Esophagus squamous epithelium (tissue), 5 donors: ENCODE data around the gene BBS9. TPM values are rescaled to one million over a fixed set of nuclear protein-coding genes. Genes with fewer than 3 reads are reported as not detected.

Experiments used
- DNase-seq: peaks from one replicate; lab custom pipeline; 2025; lab: John Stamatoyannopoulos, UW
- H3K27ac ChIP-seq, 4 donors: fragments of 200-600 bp; sonication (generic); one replicate each; pipeline ENCODE4 v1.5.1; 2016 to 2019; ENCODE audit warnings: mild to moderate bottlenecking in 1 of 4
- H3K27me3 ChIP-seq, 4 donors: fragments of 200-600 bp; sonication (generic); 1 replicate in 3 of 4; 2 replicates in 1 of 4; pipeline versions ENCODE4 v1.5.1 to v1.6.0; 2017 to 2021; ENCODE audit warnings: antibody characterized with exemption in 1 of 4
- H3K36me3 ChIP-seq, 3 donors: fragments of 200-600 bp; sonication (generic); one replicate each; pipeline ENCODE4 v1.5.1; 2016 to 2019
- H3K4me1 ChIP-seq, 3 donors: fragments of 200-600 bp; sonication (generic); one replicate each; pipeline ENCODE4 v1.5.1; 2017 to 2019
- H3K4me3 ChIP-seq, 4 donors: fragments of 200-600 bp; sonication (generic); 1 replicate in 3 of 4; 2 replicates in 1 of 4; pipeline ENCODE4 v1.5.1; 2016 to 2019; ENCODE audit warnings: mild to moderate bottlenecking in 2 of 4, moderate library complexity in 1 of 4
- H3K9me3 ChIP-seq, 3 donors: fragments of 200-600 bp; sonication (generic); one replicate each; pipeline ENCODE4 v1.5.1; 2016 to 2019
- POLR2A ChIP-seq, 4 donors: fragments of 450-650 bp; IDR thresholded peaks; one replicate each; pipeline ENCODE4 v1.6.1; 2017; ENCODE audit warnings: antibody characterized with exemption in 4 of 4, mild to moderate bottlenecking in 4 of 4, moderate library complexity in 3 of 4
- WGBS, 2 donors: methylation state at CpG; one replicate each; pipeline ENCODE4 v1.1.5; 2018; 5-methylcytosine and 5-hydroxymethylcytosine counted together
- intact Hi-C: fragments of 100-400 bp; cut with DNase I; formaldehyde crosslinking; loops from one replicate; pipeline ENCODE4 v1.15.0; 2022
- small RNA-seq, 4 donors: library from RNA; depleted of rRNA; stranded (forward); fragments of <200 nt; gene quantifications; one replicate each; pipeline ENCODE3, GENCODE V24; 2016
- total RNA-seq, 4 donors: library from RNA; depleted of rRNA; stranded (reverse); fragments of >200 nt; gene quantifications; one replicate each; pipeline ENCODE4 v1.1.0, GENCODE V29; 2016
- TF ChIP-seq, protein P1 (sequence below), 6 experiments: fragments of 450-650 bp in 4 of 6; fragments of 200-600 bp in 2 of 6; sonication (generic) in 2 of 6; IDR thresholded peaks; one replicate each; pipeline ENCODE4 v1.5.1; 2016 to 2019; ENCODE audit warnings: antibody characterized with exemption in 6 of 6, mild to moderate bottlenecking in 4 of 6, moderate library complexity in 4 of 6
- donor health status: DM: yes; HTN: yes; CAD: no.

The BBS9 gene
- total RNA-seq, 4 donors from 2014 or later, result 4.8 to 16.8 (median 7.6) TPM

DNA sequence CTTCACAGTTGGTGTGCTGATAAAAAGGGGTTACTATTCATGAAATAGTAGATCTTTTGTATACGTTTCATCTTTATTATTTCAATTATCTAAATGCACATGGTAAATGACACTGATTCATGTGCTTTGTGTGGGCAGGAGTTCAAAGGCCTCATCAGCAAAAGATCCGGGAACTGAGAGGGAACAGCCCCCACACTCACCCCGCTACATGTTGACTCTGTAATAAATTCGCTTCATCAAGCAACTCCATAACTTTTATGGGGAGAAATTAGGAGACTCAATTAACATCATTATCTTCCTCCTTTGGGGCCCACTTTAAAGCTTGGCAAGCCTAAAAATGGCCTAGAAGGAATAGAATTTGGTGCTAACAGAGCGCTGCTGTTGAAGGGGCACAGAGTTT lies 525.3 kb downstream of the BBS9 start:
- TF ChIP-seq, protein P1, sequence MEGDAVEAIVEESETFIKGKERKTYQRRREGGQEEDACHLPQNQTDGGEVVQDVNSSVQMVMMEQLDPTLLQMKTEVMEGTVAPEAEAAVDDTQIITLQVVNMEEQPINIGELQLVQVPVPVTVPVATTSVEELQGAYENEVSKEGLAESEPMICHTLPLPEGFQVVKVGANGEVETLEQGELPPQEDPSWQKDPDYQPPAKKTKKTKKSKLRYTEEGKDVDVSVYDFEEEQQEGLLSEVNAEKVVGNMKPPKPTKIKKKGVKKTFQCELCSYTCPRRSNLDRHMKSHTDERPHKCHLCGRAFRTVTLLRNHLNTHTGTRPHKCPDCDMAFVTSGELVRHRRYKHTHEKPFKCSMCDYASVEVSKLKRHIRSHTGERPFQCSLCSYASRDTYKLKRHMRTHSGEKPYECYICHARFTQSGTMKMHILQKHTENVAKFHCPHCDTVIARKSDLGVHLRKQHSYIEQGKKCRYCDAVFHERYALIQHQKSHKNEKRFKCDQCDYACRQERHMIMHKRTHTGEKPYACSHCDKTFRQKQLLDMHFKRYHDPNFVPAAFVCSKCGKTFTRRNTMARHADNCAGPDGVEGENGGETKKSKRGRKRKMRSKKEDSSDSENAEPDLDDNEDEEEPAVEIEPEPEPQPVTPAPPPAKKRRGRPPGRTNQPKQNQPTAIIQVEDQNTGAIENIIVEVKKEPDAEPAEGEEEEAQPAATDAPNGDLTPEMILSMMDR (IDR thresholded peaks at IDR 0.05), result no peak
- no peak for TF ChIP-seq POLR2A (IDR thresholded peaks at IDR 0.05)
- WGBS, 2 donors, result 77 to 86% methylated on average over 4 to 5 of the region's 5 CpGs
- intact Hi-C loops, result no loop called here
- H3K4me3 ChIP-seq, result no peak overlapping the region
- no peaks in the 10 kb centered on the region for H3K36me3 ChIP-seq
- no peak for DNase-seq
- H3K27me3 ChIP-seq, result no peaks in the 10 kb centered on the region
- no peaks in the 10 kb centered on the region for H3K9me3 ChIP-seq
- no peaks in the 10 kb centered on the region for H3K4me1 ChIP-seq
- no peak overlapping the region for H3K27ac ChIP-seq

Small RNA genes lying within 50 kb of the gene (small RNA-seq; reads per million reads assigned to genes)
- gene AC007312.1 (0 reads per million in 4 donors), gene AC074338.1 (0 reads per million in 4 donors), gene RNA5SP229 (0.07 to 0.60 (median 0.22) reads per million in 4 donors)

Other genes starting within 250 kb of the BBS9 start
- 10 to 100 TPM; 13.3 to 36.4 (median 23.8) TPM for gene KBTBD2, start 237.8 kb upstream of the BBS9 start, total RNA-seq
- 10 to 100 TPM; 47.8 to 82.6 (median 75.8) TPM for gene FKBP9, start 172.1 kb upstream of the BBS9 start, total RNA-seq
- 10 to 100 TPM; 13.1 to 30.8 (median 26.8) TPM for gene NT5C3A, start 66.8 kb upstream of the BBS9 start, total RNA-seq
- 1 to 10 TPM; 1.5 to 5.9 (median 4.4) TPM for gene RP9, start 20.2 kb upstream of the BBS9 start, total RNA-seq